GM23248 (cell line): ENCODE measurements around the gene CLPTM1. TPM values are rescaled to one million over a fixed set of nuclear protein-coding genes. Genes with fewer than 3 reads are reported as not detected.

Experiments
- DNase-seq: peaks from one replicate; pipeline ENCODE4 v3.0.0-alpha.2; 2015
- H2AFZ ChIP-seq: fragments of 200-600 bp; sonication (generic); 2 replicates; pipeline ENCODE4 v1.6.1; 2016; ENCODE audit warnings: antibody characterized with exemption
- H3F3A ChIP-seq: fragments of 200-600 bp; sonication (generic); 2 replicates; pipeline ENCODE4 v1.6.1; 2016; ENCODE audit warnings: mild to moderate bottlenecking, antibody characterized with exemption, mixed run types; ENCODE audit not compliant: insufficient read depth
- H3K27ac ChIP-seq: fragments of 200-600 bp; sonication (generic); 2 replicates; pipeline ENCODE4 v1.5.1; 2016; ENCODE audit warnings: mild to moderate bottlenecking
- H3K27me3 ChIP-seq: fragments of 200-600 bp; sonication (generic); replicated peaks from 2 replicates; pipeline ENCODE4 v1.6.1; 2016; ENCODE audit warnings: mild to moderate bottlenecking; ENCODE audit not compliant: insufficient read depth
- H3K36me3 ChIP-seq: fragments of 200-600 bp; sonication (generic); 2 replicates; pipeline ENCODE4 v1.6.1; 2016; ENCODE audit warnings: low read depth, mild to moderate bottlenecking
- H3K4me1 ChIP-seq: fragments of 200-600 bp; sonication (generic); 2 replicates; pipeline ENCODE4 v1.6.1; 2016; ENCODE audit warnings: mild to moderate bottlenecking; ENCODE audit not compliant: insufficient read depth
- H3K4me2 ChIP-seq: fragments of 200-600 bp; sonication (generic); one replicate; pipeline ENCODE4 v1.6.1; 2016; ENCODE audit warnings: mild to moderate bottlenecking; ENCODE audit not compliant: unreplicated experiment
- H3K4me3 ChIP-seq: fragments of 200-600 bp; sonication (generic); 2 replicates; pipeline ENCODE4 v1.5.1; 2016; ENCODE audit warnings: mild to moderate bottlenecking
- H3K79me2 ChIP-seq: fragments of 200-600 bp; sonication (generic); 2 replicates; pipeline ENCODE4 v1.6.1; 2016; ENCODE audit warnings: mild to moderate bottlenecking; ENCODE audit not compliant: insufficient read depth
- H3K9ac ChIP-seq: fragments of 200-600 bp; sonication (generic); 2 replicates; pipeline ENCODE4 v1.6.1; 2016; ENCODE audit warnings: mild to moderate bottlenecking
- H3K9me2 ChIP-seq: fragments of 200-600 bp; sonication (generic); 2 replicates; pipeline ENCODE4 v1.6.1; 2016; ENCODE audit warnings: mixed run types, mild to moderate bottlenecking, moderate library complexity; ENCODE audit not compliant: insufficient read depth
- H3K9me3 ChIP-seq: fragments of 200-600 bp; sonication (generic); one replicate; pipeline ENCODE4 v1.6.1; 2017; ENCODE audit warnings: low read depth
- H4K20me1 ChIP-seq: fragments of 200-600 bp; sonication (generic); 2 replicates; pipeline ENCODE4 v1.6.0; 2016; ENCODE audit not compliant: insufficient read depth
- EZH2 ChIP-seq: fragments of 200-600 bp; sonication (generic); IDR thresholded peaks from 2 replicates; pipeline ENCODE4 v1.6.1; 2018; ENCODE audit warnings: antibody characterized with exemption, mild to moderate bottlenecking; ENCODE audit not compliant: insufficient read depth, poor library complexity, severe bottlenecking
- EZH2phosphoT487 ChIP-seq: fragments of 200-600 bp; sonication (generic); IDR thresholded peaks from 2 replicates; pipeline ENCODE4 v1.6.1; 2018; ENCODE audit warnings: antibody characterized with exemption, moderate library complexity, mild to moderate bottlenecking, low read depth; ENCODE audit not compliant: insufficient read depth
- WGBS, 2 experiments: methylation state at CpG; one replicate each; pipeline ENCODE4 v1.1.6; 2015 to 2017; ENCODE audit warnings: low lambda C conversion rate in 2 of 2, low coverage in 1 of 2; ENCODE audit errors: missing lambda C conversion rate in 2 of 2; 5-methylcytosine and 5-hydroxymethylcytosine counted together
- in situ Hi-C: fragments of 300-500 bp; cut with MboI; formaldehyde crosslinking; loops from 2 replicates; pipeline ENCODE4 v1.15.0; 2020
- polyA plus RNA-seq: library from polyadenylated mRNA; unstranded; fragments of >200 nt; fragmentation: Nextera tagmentation; extraction: Ambion mirVana; gene quantifications from 2 replicates; pipeline ENCODE4 v1.2.1, GENCODE V29; 2016
- total RNA-seq: library from RNA; depleted of rRNA; stranded (reverse); fragments of >200 nt; shearing (Covaris generic); gene quantifications from 2 replicates; pipeline ENCODE4 v1.2.3, GENCODE V29; 2014

CLPTM1 gene
- total and polyA plus RNA-seq, 2 experiments from 2014 or later: 40.5 to 103 TPM

DNA sequence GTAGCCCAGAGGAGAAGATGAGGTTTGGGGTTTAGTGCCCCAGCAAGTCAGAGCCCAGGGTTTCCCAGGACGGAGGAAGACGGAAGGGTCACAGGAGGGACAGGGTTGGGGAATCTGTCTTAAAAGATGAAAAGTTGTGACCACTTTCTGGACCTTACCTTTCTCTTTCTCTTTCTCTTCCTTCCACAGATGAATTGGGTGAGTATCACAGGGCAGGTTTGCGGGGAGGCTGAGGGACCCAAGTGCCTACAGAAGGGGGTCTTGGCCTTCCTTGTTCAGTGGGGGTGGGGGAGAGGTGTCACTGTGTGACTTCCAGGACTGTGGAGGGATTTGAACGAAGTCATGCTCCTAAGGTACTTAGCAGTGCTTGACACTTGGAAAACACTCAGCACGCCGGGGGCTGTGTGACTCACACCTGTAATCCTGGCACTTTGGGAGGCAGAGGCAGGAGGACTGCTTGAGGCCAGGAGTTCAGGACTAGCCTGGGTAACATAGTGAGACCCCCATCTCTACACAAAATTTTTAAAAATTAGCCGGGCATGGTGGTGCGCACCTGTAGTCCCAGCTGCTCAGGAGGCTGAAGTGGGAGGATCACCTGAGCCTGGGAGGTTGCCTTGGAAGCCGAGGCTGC, 54.6 kb downstream of the CLPTM1 start:
- Histone ChIP-seq H4K20me1 (no peaks in the 10 kb centered on the region), H3K4me1 (no peaks in the 10 kb centered on the region), H3K4me2 (no peak overlapping the region), H3F3A (no peaks in the 10 kb centered on the region), H3K27me3 (no peaks in the 10 kb centered on the region), H3K9me3 (no peaks in the 10 kb centered on the region), H3K9ac (no peak overlapping the region), H3K4me3 (no peak overlapping the region), H3K9me2 (no peaks in the 10 kb centered on the region), H3K27ac (no peak overlapping the region), H3K79me2 (no peaks in the 10 kb centered on the region), H3K36me3 (no peaks in the 10 kb centered on the region; the same call in 1 of the 2 replicates), H2AFZ (no peak overlapping the region)
- no peak for DNase-seq
- TF ChIP-seq EZH2 (no peak), EZH2phosphoT487 (no peak)
- 92 to 94% methylated on average over 9 of the region's 9 CpGs for WGBS, 2 experiments
- in situ Hi-C loops: no loop called here

DNA sequence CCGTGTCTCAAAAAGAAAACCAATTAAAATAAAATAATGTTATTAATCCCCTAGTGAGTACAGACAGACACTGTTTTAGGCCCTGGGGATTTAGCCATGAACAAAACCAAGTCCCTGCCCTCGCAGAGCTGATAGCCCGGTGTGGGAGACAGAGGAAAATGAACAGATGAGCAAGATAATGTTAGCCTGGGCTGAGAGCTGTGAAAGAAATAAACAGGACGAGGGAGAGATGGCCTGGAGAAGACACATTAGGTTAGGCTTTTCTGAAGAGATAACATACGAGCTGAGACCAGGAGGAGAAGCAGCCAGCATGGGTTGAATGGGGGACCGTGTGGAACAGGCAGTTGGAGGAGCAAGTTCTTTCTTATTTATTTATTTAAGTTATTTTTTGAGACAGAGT, 55.1 kb downstream of the CLPTM1 start:
- Histone ChIP-seq H3K79me2 (no peaks in the 10 kb centered on the region), H3K27ac (no peak overlapping the region), H3K4me3 (no peak overlapping the region), H3K36me3 (no peaks in the 10 kb centered on the region; the same call in 1 of the 2 replicates), H2AFZ (no peak overlapping the region), H3K27me3 (no peaks in the 10 kb centered on the region), H3K4me2 (no peak overlapping the region), H3K4me1 (no peaks in the 10 kb centered on the region), H3K9me2 (no peaks in the 10 kb centered on the region), H3F3A (no peaks in the 10 kb centered on the region), H3K9ac (no peak overlapping the region), H4K20me1 (no peaks in the 10 kb centered on the region), H3K9me3 (no peaks in the 10 kb centered on the region)
- TF ChIP-seq EZH2 (no peak), EZH2phosphoT487 (no peak)
- no peak for DNase-seq
- in situ Hi-C loops: no loop called here
- 57 to 67% methylated on average over 6 of the region's 6 CpGs for WGBS, 2 experiments

DNA sequence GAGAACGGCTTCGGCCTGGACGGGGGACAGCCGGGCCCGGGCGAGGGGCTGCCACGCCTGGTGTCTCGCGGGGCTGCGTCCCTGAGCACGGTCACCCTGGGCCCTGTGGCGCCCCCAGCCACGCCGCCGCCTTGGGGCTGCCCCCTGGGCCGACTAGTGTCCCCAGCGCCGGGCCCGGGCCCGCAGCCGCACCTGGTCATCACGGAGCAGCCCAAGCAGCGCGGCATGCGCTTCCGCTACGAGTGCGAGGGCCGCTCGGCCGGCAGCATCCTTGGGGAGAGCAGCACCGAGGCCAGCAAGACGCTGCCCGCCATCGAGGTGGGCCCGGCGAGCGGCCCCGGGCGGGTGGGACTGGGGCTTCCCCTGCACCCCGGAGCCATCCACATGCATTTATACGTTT, 56.8 kb downstream of the CLPTM1 start:
- no peaks in the 10 kb centered on the region for H3K4me1 ChIP-seq
- H3K9ac ChIP-seq: no peak overlapping the region
- in situ Hi-C loops: no loop called here
- no peaks in the 10 kb centered on the region for H3K9me3 ChIP-seq
- 95 to 96% methylated on average over 33 to 42 of the region's 42 CpGs for WGBS, 2 experiments
- no peak overlapping the region for H3K27ac ChIP-seq
- no peaks in the 10 kb centered on the region for H3K27me3 ChIP-seq
- no peaks in the 10 kb centered on the region; the same call in 1 of the 2 replicates for H3K36me3 ChIP-seq
- no peaks in the 10 kb centered on the region for H4K20me1 ChIP-seq
- DNase-seq: no peak
- no peaks in the 10 kb centered on the region for H3K79me2 ChIP-seq
- no peaks in the 10 kb centered on the region for H3K9me2 ChIP-seq
- peaks cover 9% of the 10 kb centered on the region for H3F3A ChIP-seq
- H3K4me2 ChIP-seq: no peak overlapping the region
- H2AFZ ChIP-seq: no peak overlapping the region
- H3K4me3 ChIP-seq: no peak overlapping the region
- TF ChIP-seq EZH2 (no peak), EZH2phosphoT487 (no peak)

GRCh38 chr19:45016388-45017314, 61.5 kb downstream of the CLPTM1 start:
- H4K20me1 ChIP-seq: no peaks in the 10 kb centered on the region
- H2AFZ ChIP-seq: no peak overlapping the region
- peaks cover 14% of the 10 kb centered on the region for H3F3A ChIP-seq
- no peaks in the 10 kb centered on the region; the same call in 1 of the 2 replicates for H3K36me3 ChIP-seq
- in situ Hi-C loops: no loop called here
- no peak for TF ChIP-seq EZH2
- WGBS, 2 experiments: 60 to 64% methylated on average over 13 of the region's 13 CpGs
- no peaks in the 10 kb centered on the region for H3K79me2 ChIP-seq
- no peaks in the 10 kb centered on the region for H3K9me3 ChIP-seq
- peak overlapping the region; percentile 26; the same call in 1 of the 2 replicates for H3K9ac ChIP-seq
- H3K9me2 ChIP-seq: no peaks in the 10 kb centered on the region
- H3K27me3 ChIP-seq: no peaks in the 10 kb centered on the region
- H3K4me2 ChIP-seq: no peak overlapping the region
- H3K4me1 ChIP-seq: peaks cover 3% of the 10 kb centered on the region; the same call in 1 of the 2 replicates
- peak overlapping the region; percentile 29; the same call in 1 of the 2 replicates for H3K27ac ChIP-seq
- no peak overlapping the region for H3K4me3 ChIP-seq
- peak; percentile 91 for DNase-seq
